HEK293 (cell line): Measurements from ENCODE around the gene DENND1A.

ENCODE experiments used
- CTCF ChIA-PET: fragments of 350-600 bp; formaldehyde crosslinking; extraction: SDS; loops from one replicate; lab custom pipeline; 2021; ENCODE audit warnings: antibody characterized with exemption; lab: Yijun Ruan, JAX
- POLR2A ChIA-PET: fragments of 300-600 bp; formaldehyde crosslinking; extraction: SDS; loops from one replicate; lab custom pipeline; 2020; ENCODE audit warnings: antibody characterized with exemption, inconsistent platforms; lab: Yijun Ruan, JAX
- H3K27ac ChIP-seq: fragments of 200-500 bp; sonication (Bioruptor generic); 2 replicates; pipeline ENCODE4 v1.5.1; 2014; ENCODE audit warnings: low read depth, low read length, control low read depth, inconsistent platforms; ENCODE audit errors: extremely low read depth
- H3K36me3 ChIP-seq, 2 experiments: fragments of 200-500 bp in 1 of 2; sonication (Bioruptor generic) in 1 of 2; 1 replicate in 1 of 2; 2 replicates in 1 of 2; pipeline ENCODE4 v1.5.1; 2014 to 2017; ENCODE audit warnings: inconsistent platforms in 2 of 2, low read length in 2 of 2; ENCODE audit not compliant: control insufficient read depth in 2 of 2, insufficient read depth in 1 of 2
- H3K4me1 ChIP-seq: fragments of 200-500 bp; sonication (Bioruptor generic); 2 replicates; pipeline ENCODE4 v1.5.1; 2014; ENCODE audit warnings: mild to moderate bottlenecking, low read length, inconsistent platforms; ENCODE audit not compliant: control insufficient read depth, insufficient read depth
- H3K4me3 ChIP-seq: 2 replicates; pipeline ENCODE4 v1.5.1; 2011; ENCODE audit warnings: low read depth, mild to moderate bottlenecking, control low read depth, low read length, moderate library complexity
- H3K9me3 ChIP-seq: fragments of 200-500 bp; sonication (Bioruptor generic); 2 replicates; pipeline ENCODE4 v1.5.1; 2014; ENCODE audit warnings: low read depth, low read length, inconsistent platforms; ENCODE audit not compliant: control insufficient read depth, insufficient read depth
- EGR2 ChIP-seq: fragments of 450-650 bp; formaldehyde crosslinking; IDR thresholded peaks from 2 replicates; pipeline ENCODE4 v1.5.1; 2016; ENCODE audit warnings: low read depth, missing biosample characterization, missing genetic modification characterization
- GLI4 ChIP-seq: fragments of 450-650 bp; formaldehyde crosslinking; IDR thresholded peaks from 2 replicates; pipeline ENCODE4 v1.5.1; 2016; ENCODE audit warnings: missing biosample characterization, missing genetic modification characterization
- HOXD13 ChIP-seq: sonication (generic); formaldehyde crosslinking; IDR thresholded peaks from 2 replicates; pipeline ENCODE4 v1.8.0; 2022; ENCODE audit warnings: missing genetic modification reagents, borderline replicate concordance
- KLF8 ChIP-seq: fragments of 450-650 bp; formaldehyde crosslinking; IDR thresholded peaks from 2 replicates; pipeline ENCODE4 v1.5.1; 2016; ENCODE audit warnings: missing biosample characterization, missing genetic modification characterization
- MZF1 ChIP-seq: fragments of 450-650 bp; formaldehyde crosslinking; IDR thresholded peaks from 2 replicates; pipeline ENCODE4 v1.5.1; 2017; ENCODE audit warnings: missing biosample characterization, missing genetic modification characterization, borderline replicate concordance
- RBAK ChIP-seq: fragments of 450-650 bp; formaldehyde crosslinking; IDR thresholded peaks from 2 replicates; pipeline ENCODE4 v1.5.1; 2016; ENCODE audit warnings: missing biosample characterization, missing genetic modification characterization
- SALL2 ChIP-seq: fragments of 450-650 bp; formaldehyde crosslinking; IDR thresholded peaks from 2 replicates; pipeline ENCODE4 v1.5.0; 2017; ENCODE audit warnings: missing biosample characterization, mild to moderate bottlenecking, missing genetic modification characterization, borderline replicate concordance
- SP3 ChIP-seq: fragments of 450-650 bp; formaldehyde crosslinking; IDR thresholded peaks from 2 replicates; pipeline ENCODE4 v1.5.1; 2016; ENCODE audit warnings: missing biosample characterization, missing genetic modification characterization
- TRIM28 ChIP-seq: IDR thresholded peaks from 2 replicates; pipeline ENCODE4 v1.6.1; 2011; ENCODE audit warnings: low read length, control low read depth, borderline replicate concordance
- YY1 ChIP-seq: fragments of 450-650 bp; formaldehyde crosslinking; IDR thresholded peaks from 2 replicates; pipeline ENCODE4 v1.5.1; 2018; ENCODE audit warnings: missing biosample characterization, missing genetic modification characterization
- ZBTB17 ChIP-seq: fragments of 450-650 bp; formaldehyde crosslinking; IDR thresholded peaks from 2 replicates; pipeline ENCODE4 v1.5.1; 2016; ENCODE audit warnings: missing biosample characterization, missing genetic modification characterization
- ZBTB20 ChIP-seq: fragments of 450-650 bp; formaldehyde crosslinking; IDR thresholded peaks from 2 replicates; pipeline ENCODE4 v1.5.1; 2016; ENCODE audit warnings: missing biosample characterization, missing genetic modification characterization
- ZBTB44 ChIP-seq: fragments of 450-650 bp; IDR thresholded peaks from 2 replicates; pipeline ENCODE4 v1.5.1; 2018; ENCODE audit warnings: missing biosample characterization, mild to moderate bottlenecking, missing genetic modification characterization
- ZBTB8A ChIP-seq: fragments of 450-650 bp; formaldehyde crosslinking; IDR thresholded peaks from 2 replicates; pipeline ENCODE4 v1.5.1; 2016; ENCODE audit warnings: missing biosample characterization, missing genetic modification characterization
- ZFHX2 ChIP-seq: fragments of 450-650 bp; formaldehyde crosslinking; conservative IDR thresholded peaks from 2 replicates; pipeline ENCODE4 v1.5.1; 2016; ENCODE audit warnings: missing biosample characterization, missing genetic modification characterization
- ZNF16 ChIP-seq: fragments of 450-650 bp; formaldehyde crosslinking; IDR thresholded peaks from 2 replicates; pipeline ENCODE4 v1.5.1; 2016; ENCODE audit warnings: low read depth, missing biosample characterization, missing genetic modification characterization
- ZNF292 ChIP-seq: fragments of 450-650 bp; formaldehyde crosslinking; IDR thresholded peaks from 2 replicates; pipeline ENCODE4 v1.5.1; 2016; ENCODE audit warnings: low read depth, missing biosample characterization, missing genetic modification characterization, borderline replicate concordance
- ZNF37A ChIP-seq: fragments of 450-650 bp; IDR thresholded peaks from 2 replicates; pipeline ENCODE4 v1.5.1; 2018; ENCODE audit warnings: missing biosample characterization, missing genetic modification characterization
- ZNF394 ChIP-seq: fragments of 450-650 bp; formaldehyde crosslinking; IDR thresholded peaks from 2 replicates; pipeline ENCODE4 v1.5.1; 2016; ENCODE audit warnings: missing biosample characterization, missing genetic modification characterization, mild to moderate bottlenecking, moderate library complexity, borderline replicate concordance
- ZNF488 ChIP-seq: fragments of 450-650 bp; formaldehyde crosslinking; IDR thresholded peaks from 2 replicates; pipeline ENCODE4 v1.5.1; 2016; ENCODE audit warnings: missing biosample characterization, missing genetic modification characterization
- ZNF549 ChIP-seq: fragments of 450-650 bp; IDR thresholded peaks from 2 replicates; pipeline ENCODE4 v1.5.1; 2018; ENCODE audit warnings: missing biosample characterization, missing genetic modification characterization, mild to moderate bottlenecking, inconsistent platforms, moderate library complexity
- ZNF654 ChIP-seq: fragments of 450-650 bp; formaldehyde crosslinking; IDR thresholded peaks from 2 replicates; pipeline ENCODE4 v1.5.1; 2016; ENCODE audit warnings: low read depth, missing biosample characterization, missing genetic modification characterization
- ZNF660 ChIP-seq: fragments of 450-650 bp; IDR thresholded peaks from 2 replicates; pipeline ENCODE4 v1.5.1; 2018; ENCODE audit warnings: missing biosample characterization, mild to moderate bottlenecking, missing genetic modification characterization
- ZNF791 ChIP-seq: fragments of 450-650 bp; formaldehyde crosslinking; IDR thresholded peaks from 2 replicates; pipeline ENCODE4 v1.5.1; 2016; ENCODE audit warnings: missing biosample characterization, missing genetic modification characterization
- ZNF837 ChIP-seq: fragments of 450-650 bp; formaldehyde crosslinking; IDR thresholded peaks from 2 replicates; pipeline ENCODE4 v1.5.1; 2016; ENCODE audit warnings: missing biosample characterization, missing genetic modification characterization

DENND1A gene

DNA sequence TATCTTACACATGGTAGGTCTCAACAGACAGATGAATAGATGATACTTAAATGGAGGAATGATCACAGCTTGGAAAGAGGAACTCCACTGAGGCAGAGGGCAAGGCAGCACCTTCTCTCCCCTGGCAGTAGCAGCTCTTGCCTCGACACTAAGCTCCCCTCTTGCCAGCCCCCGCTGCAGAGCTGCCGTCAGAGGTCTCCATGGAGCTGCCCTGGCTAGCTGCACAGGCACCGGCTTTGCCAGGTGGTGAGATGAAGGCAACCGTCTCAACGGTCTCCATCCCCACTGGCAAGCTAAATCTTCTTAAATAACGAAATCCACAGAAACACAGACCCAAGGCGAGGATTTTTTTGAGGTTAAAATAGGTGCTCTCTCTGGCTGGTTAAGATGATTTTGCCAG is 492.7 kb downstream of the DENND1A start:
- no peak overlapping the region for H3K4me3 ChIP-seq
- peaks cover 0 to 4% of the 10 kb centered on the region in 2 experiments; a peak in 1 of 3 replicates for H3K36me3 ChIP-seq
- POLR2A ChIA-PET, result no interaction called here
- no peaks in the 10 kb centered on the region for H3K9me3 ChIP-seq
- H3K27ac ChIP-seq, result no peak overlapping the region
- TF ChIP-seq TRIM28 (no peak), ZFHX2 (no peak), ZNF16 (no peak), ZBTB44 (tag by site-specific recombination) (no peak)
- TF ChIP-seq, all 188 proteins: peak for 0
- no peaks in the 10 kb centered on the region for H3K4me1 ChIP-seq
- CTCF ChIA-PET, result interaction anchor here (0.6 kb wide), 1 partner anchor 34 kb away, joined by 3 read pairs; no protein-coding TSS in a partner anchor

- H3K4me3 ChIP-seq, result no peak overlapping the region
- no peaks in the 10 kb centered on the region for H3K4me1 ChIP-seq
- H3K27ac ChIP-seq, result no peak overlapping the region
- TF ChIP-seq ZNF488 (tag by site-specific recombination) (no peak), HOXD13 (CRISPR knock-in tag) (no peak), ZNF837 (tag by site-specific recombination) (no peak), ZNF37A (tag by site-specific recombination) (no peak), SALL2 (tag by site-specific recombination) (no peak), YY1 (no peak)
- TF ChIP-seq, all 188 proteins: peak for 0
- no peaks in the 10 kb centered on the region for H3K9me3 ChIP-seq
- POLR2A ChIA-PET, result interaction anchor here (0.6 kb wide), 1 partner anchor 582 kb away, joined by 3 read pairs; no protein-coding TSS in a partner anchor
- CTCF ChIA-PET, result interaction anchor here (0.8 to 1.0 kb wide), 2 partner anchors 13 to 35 kb away, joined by 3 to 4 read pairs; no protein-coding TSS in a partner anchor
- H3K36me3 ChIP-seq, result peaks cover 0 to 4% of the 10 kb centered on the region in 2 experiments; a peak in 1 of 3 replicates
Observed at GRCh38 chr9:123435471-123435870, 494.5 kb downstream of the DENND1A start.

- Histone ChIP-seq H3K4me1 (no peaks in the 10 kb centered on the region), H3K27ac (no peak overlapping the region), H3K4me3 (no peak overlapping the region), H3K36me3 (peaks cover 0 to 4% of the 10 kb centered on the region in 2 experiments; a peak in 1 of 3 replicates), H3K9me3 (no peaks in the 10 kb centered on the region)
- TF ChIP-seq KLF8 (tag by site-specific recombination) (no peak), ZBTB20 (tag by site-specific recombination) (no peak), ZNF654 (tag by site-specific recombination) (no peak), GLI4 (tag by site-specific recombination) (no peak), SP3 (tag by site-specific recombination) (no peak), MZF1 (tag by site-specific recombination) (no peak), RBAK (tag by site-specific recombination) (no peak), ZNF292 (no peak), ZBTB17 (tag by site-specific recombination) (no peak), ZNF394 (no peak), ZNF549 (tag by site-specific recombination) (no peak), ZBTB8A (no peak), ZNF660 (tag by site-specific recombination) (no peak), EGR2 (no peak), ZNF791 (tag by site-specific recombination) (no peak)
- CTCF ChIA-PET, result no interaction called here
- POLR2A ChIA-PET, result no interaction called here
Observed at GRCh38 chr9:123434619-123435240, 495.2 kb downstream of the DENND1A start.
